ENCODE results near the gene CAPN9.

- TF ChIP-seq ZBTB33 (IDR thresholded peaks at IDR 0.05) (no peak), TAF1 (conservative IDR thresholded peaks at IDR 0.05) (no peak), GABPA (IDR thresholded peaks at IDR 0.05 in 1 of 2, conservative IDR thresholded peaks at IDR 0.05 in 1 of 2) (no peak), FOXA1 (IDR thresholded peaks at IDR 0.05) (no peak), YY1 (IDR thresholded peaks at IDR 0.05) (no peak)
- TF ChIP-seq, protein P1, sequence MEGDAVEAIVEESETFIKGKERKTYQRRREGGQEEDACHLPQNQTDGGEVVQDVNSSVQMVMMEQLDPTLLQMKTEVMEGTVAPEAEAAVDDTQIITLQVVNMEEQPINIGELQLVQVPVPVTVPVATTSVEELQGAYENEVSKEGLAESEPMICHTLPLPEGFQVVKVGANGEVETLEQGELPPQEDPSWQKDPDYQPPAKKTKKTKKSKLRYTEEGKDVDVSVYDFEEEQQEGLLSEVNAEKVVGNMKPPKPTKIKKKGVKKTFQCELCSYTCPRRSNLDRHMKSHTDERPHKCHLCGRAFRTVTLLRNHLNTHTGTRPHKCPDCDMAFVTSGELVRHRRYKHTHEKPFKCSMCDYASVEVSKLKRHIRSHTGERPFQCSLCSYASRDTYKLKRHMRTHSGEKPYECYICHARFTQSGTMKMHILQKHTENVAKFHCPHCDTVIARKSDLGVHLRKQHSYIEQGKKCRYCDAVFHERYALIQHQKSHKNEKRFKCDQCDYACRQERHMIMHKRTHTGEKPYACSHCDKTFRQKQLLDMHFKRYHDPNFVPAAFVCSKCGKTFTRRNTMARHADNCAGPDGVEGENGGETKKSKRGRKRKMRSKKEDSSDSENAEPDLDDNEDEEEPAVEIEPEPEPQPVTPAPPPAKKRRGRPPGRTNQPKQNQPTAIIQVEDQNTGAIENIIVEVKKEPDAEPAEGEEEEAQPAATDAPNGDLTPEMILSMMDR (IDR thresholded peaks at IDR 0.05; ENCODE audit: low read depth, low read length, missing input control) = no peak
- TF ChIP-seq, protein P2, sequence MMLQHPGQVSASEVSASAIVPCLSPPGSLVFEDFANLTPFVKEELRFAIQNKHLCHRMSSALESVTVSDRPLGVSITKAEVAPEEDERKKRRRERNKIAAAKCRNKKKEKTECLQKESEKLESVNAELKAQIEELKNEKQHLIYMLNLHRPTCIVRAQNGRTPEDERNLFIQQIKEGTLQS (IDR thresholded peaks at IDR 0.05) = no peak
- TF ChIP-seq, protein P3, sequence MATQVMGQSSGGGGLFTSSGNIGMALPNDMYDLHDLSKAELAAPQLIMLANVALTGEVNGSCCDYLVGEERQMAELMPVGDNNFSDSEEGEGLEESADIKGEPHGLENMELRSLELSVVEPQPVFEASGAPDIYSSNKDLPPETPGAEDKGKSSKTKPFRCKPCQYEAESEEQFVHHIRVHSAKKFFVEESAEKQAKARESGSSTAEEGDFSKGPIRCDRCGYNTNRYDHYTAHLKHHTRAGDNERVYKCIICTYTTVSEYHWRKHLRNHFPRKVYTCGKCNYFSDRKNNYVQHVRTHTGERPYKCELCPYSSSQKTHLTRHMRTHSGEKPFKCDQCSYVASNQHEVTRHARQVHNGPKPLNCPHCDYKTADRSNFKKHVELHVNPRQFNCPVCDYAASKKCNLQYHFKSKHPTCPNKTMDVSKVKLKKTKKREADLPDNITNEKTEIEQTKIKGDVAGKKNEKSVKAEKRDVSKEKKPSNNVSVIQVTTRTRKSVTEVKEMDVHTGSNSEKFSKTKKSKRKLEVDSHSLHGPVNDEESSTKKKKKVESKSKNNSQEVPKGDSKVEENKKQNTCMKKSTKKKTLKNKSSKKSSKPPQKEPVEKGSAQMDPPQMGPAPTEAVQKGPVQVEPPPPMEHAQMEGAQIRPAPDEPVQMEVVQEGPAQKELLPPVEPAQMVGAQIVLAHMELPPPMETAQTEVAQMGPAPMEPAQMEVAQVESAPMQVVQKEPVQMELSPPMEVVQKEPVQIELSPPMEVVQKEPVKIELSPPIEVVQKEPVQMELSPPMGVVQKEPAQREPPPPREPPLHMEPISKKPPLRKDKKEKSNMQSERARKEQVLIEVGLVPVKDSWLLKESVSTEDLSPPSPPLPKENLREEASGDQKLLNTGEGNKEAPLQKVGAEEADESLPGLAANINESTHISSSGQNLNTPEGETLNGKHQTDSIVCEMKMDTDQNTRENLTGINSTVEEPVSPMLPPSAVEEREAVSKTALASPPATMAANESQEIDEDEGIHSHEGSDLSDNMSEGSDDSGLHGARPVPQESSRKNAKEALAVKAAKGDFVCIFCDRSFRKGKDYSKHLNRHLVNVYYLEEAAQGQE (IDR thresholded peaks at IDR 0.05) = no peak
These were observed 49.4 kb downstream of the CAPN9 start for GRCh38 chr1:230796626-230797025.

Measured in liver (tissue), 3 donors.